Measurements from ENCODE around the gene CFAP99. TPM values are rescaled to one million over a fixed set of nuclear protein-coding genes. Genes with fewer than 3 reads are reported as not detected.

CFAP99 gene
- total RNA-seq, 4 donors from 2014 or later, result not detected

DNA sequence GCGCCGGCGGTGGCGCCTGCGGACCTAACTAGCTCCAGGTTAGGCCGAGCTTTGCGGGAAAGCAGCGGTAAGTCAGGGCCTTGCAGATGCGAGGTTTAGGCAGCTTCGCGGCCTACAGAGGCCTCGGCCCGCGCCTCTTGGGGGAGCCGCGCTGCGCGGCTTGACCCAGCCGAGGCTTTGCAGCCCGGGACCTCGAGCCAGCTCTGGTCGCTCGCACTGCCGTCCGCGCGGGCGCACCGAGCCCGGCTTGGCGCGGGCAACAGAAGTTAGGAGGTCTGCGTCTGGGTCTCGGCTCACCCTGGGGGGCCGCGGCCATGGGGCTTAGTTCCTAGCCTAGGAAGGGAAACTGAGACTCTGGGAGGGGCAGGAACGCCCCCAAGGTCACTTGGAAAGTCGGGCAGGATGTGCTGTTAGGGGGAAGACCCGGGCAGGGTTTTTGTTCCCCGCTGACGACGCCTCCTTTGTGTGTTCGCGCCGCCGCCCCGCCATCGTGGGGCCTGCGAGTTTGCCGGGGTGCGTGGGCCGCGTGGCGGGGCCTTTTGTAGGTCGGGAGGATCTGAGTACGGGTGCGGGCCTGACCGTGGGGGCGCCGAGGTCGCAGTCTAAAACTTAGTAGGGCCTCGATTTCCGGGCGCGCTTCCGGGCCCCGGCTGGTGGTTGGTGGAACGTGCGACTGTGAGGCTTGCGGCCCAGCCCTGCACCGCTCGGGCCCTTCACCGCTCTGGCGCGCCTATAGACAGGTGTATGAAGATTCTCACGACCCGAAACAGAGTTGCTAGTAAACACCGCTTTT is 50.6 kb downstream of the CFAP99 start:
- Histone ChIP-seq H3K36me3 (peaks cover 0 to 13% of the 10 kb centered on the region in 2 donors), H3K27ac (peak overlapping the region; percentile 88 to 98 (median 94)), H3K4me3 (peak overlapping the region; percentile 76 to 88 (median 84)), H3K27me3 (no peaks in the 10 kb centered on the region), H3K9me3 (no peaks in the 10 kb centered on the region), H3K4me1 (peaks cover 26 to 27% of the 10 kb centered on the region in 2 donors)
- TF ChIP-seq, protein P1, sequence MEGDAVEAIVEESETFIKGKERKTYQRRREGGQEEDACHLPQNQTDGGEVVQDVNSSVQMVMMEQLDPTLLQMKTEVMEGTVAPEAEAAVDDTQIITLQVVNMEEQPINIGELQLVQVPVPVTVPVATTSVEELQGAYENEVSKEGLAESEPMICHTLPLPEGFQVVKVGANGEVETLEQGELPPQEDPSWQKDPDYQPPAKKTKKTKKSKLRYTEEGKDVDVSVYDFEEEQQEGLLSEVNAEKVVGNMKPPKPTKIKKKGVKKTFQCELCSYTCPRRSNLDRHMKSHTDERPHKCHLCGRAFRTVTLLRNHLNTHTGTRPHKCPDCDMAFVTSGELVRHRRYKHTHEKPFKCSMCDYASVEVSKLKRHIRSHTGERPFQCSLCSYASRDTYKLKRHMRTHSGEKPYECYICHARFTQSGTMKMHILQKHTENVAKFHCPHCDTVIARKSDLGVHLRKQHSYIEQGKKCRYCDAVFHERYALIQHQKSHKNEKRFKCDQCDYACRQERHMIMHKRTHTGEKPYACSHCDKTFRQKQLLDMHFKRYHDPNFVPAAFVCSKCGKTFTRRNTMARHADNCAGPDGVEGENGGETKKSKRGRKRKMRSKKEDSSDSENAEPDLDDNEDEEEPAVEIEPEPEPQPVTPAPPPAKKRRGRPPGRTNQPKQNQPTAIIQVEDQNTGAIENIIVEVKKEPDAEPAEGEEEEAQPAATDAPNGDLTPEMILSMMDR (IDR thresholded peaks at IDR 0.05 in 4 of 5, conservative IDR thresholded peaks at IDR 0.05 in 1 of 5), result no peak
- TF ChIP-seq POLR2A (IDR thresholded peaks at IDR 0.05), result no peak
- peak; percentile 46 to 49 for ATAC-seq
- peak in 1 of 2 donors; percentile 7 for DNase-seq
- intact Hi-C loops (cut with DNase I; ENCODE audit: low total_unique reads), result loop anchor here (2.0 to 10.0 kb wide), 3 partner anchors 51 to 465 kb away; partner anchors contain the start of genes CFAP99, MXD4, NELFA and ZFYVE28
- in situ Hi-C loops (cut with MboI; ENCODE audit: low sequenced_read_pairs in 4 of 4), result loop anchor here in 3 of 4 donors (10.0 to 25.0 kb wide), 2 partner anchors 245 to 257 kb away; no protein-coding TSS in a partner anchor

DNA sequence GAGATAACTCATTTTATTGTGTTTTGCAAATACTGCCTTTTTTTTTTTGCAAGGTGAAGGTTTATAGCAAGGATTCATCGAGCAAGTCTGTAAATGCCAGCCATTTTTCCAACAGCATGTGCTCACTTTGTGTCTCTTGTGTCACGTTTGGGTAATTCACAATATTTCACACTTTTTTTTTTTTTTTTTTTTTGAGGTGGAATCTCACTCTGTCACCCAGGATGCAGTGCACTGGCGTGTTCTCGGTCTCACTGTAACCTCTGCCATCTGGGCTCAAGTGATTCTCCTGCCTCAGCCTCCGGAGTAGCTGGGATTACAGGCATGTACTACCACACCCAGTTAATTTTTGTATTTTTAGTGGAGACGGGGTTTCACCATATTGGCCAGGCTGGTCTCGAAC is 52.0 kb downstream of the CFAP99 start:
- peak overlapping the region in 3 of 4 donors; percentile 44 to 94 (median 94) for H3K27ac ChIP-seq
- in situ Hi-C loops (cut with MboI; ENCODE audit: low sequenced_read_pairs in 4 of 4) (loop anchor here in 1 of 4 donors (25.0 kb wide), 1 partner anchor 258 kb away; no protein-coding TSS in a partner anchor), intact Hi-C loops (cut with DNase I; ENCODE audit: low total_unique reads) (no loop called here)
- TF ChIP-seq, protein P1 (IDR thresholded peaks at IDR 0.05 in 4 of 5, conservative IDR thresholded peaks at IDR 0.05 in 1 of 5), result no peak
- no peak for TF ChIP-seq POLR2A (IDR thresholded peaks at IDR 0.05)
- no peaks in the 10 kb centered on the region for H3K27me3 ChIP-seq
- no peaks in the 10 kb centered on the region for H3K9me3 ChIP-seq
- DNase-seq (no peak), ATAC-seq (no peak)
- peaks cover 0 to 13% of the 10 kb centered on the region in 2 donors for H3K36me3 ChIP-seq
- peaks cover 26 to 29% of the 10 kb centered on the region in 2 donors for H3K4me1 ChIP-seq
- peak overlapping the region in 2 of 4 donors; percentile 76 to 88 for H3K4me3 ChIP-seq

DNA sequence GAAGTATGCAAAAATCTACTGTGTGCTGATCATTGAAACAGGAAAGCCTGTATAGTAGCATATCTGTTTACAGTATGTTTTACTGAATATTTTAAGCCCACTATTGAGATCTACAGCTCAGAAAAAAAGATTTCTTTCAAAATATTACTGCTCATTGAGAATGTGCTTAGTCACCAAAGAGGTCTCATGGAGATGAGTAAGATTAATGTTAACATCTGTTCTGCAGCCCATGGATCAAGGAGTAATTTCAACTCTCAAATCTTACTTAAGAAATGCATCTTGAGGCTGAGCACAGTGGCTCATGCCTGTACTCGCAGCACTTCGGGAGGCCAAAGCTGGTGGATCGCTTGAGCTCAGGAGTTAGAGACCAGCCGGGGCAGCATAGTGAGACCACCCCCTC is 53.4 kb downstream of the CFAP99 start:
- in situ Hi-C loops (cut with MboI; ENCODE audit: low sequenced_read_pairs in 4 of 4), result loop anchor here in 1 of 4 donors (25.0 kb wide), 1 partner anchor 260 kb away; no protein-coding TSS in a partner anchor
- Histone ChIP-seq H3K4me3 (no peak overlapping the region), H3K27me3 (no peaks in the 10 kb centered on the region), H3K27ac (no peak overlapping the region), H3K9me3 (no peaks in the 10 kb centered on the region), H3K36me3 (peaks cover 0 to 13% of the 10 kb centered on the region in 2 donors), H3K4me1 (peaks cover 32 to 38% of the 10 kb centered on the region in 2 donors)
- no peak for ATAC-seq
- DNase-seq, result no peak
- no peak for TF ChIP-seq POLR2A (IDR thresholded peaks at IDR 0.05)
- TF ChIP-seq, protein P1 (IDR thresholded peaks at IDR 0.05 in 4 of 5, conservative IDR thresholded peaks at IDR 0.05 in 1 of 5), result no peak
- intact Hi-C loops (cut with DNase I; ENCODE audit: low total_unique reads), result no loop called here

DNA sequence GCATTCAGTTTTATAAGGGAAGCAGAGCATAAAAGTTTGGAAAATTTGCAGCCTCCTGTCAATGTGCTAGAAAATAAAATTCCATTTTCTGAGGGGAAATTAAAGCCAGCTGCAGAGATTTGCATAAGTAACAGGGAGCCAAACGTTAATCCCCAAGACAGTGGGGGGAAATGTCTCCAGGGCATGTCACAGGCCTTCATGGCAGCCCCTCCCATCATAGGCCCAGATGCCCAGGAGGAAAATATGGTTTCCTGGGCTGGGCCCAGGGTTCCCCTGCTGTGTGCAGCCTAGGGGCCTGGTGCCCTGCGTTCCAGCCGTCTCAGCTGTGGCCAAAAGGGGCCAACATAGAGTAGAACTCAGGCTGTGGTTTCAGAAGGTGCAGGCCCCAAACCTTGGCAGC is 59.5 kb downstream of the CFAP99 start:
- DNase-seq, result no peak
- in situ Hi-C loops (cut with MboI; ENCODE audit: low sequenced_read_pairs in 4 of 4) (no loop called here), intact Hi-C loops (cut with DNase I; ENCODE audit: low total_unique reads) (no loop called here)
- H3K4me1 ChIP-seq, result peaks cover 53 to 55% of the 10 kb centered on the region in 2 donors
- ATAC-seq, result no peak
- H3K4me3 ChIP-seq, result no peak overlapping the region
- H3K27me3 ChIP-seq, result no peaks in the 10 kb centered on the region
- H3K36me3 ChIP-seq, result no peaks in the 10 kb centered on the region
- TF ChIP-seq POLR2A (IDR thresholded peaks at IDR 0.05), result no peak
- TF ChIP-seq, protein P1 (IDR thresholded peaks at IDR 0.05 in 4 of 5, conservative IDR thresholded peaks at IDR 0.05 in 1 of 5), result no peak
- H3K27ac ChIP-seq, result no peak overlapping the region
- H3K9me3 ChIP-seq, result no peaks in the 10 kb centered on the region
